HCEC 1CT (cell line): Measurements from ENCODE around the gene LINC01488.

Experiments used
- DNase-seq: peaks from one replicate; pipeline ENCODE4 v3.0.0-alpha.2; 2017

LINC01488 gene

GRCh38 chr11:69481393-69481844 is at the start of gene LINC01488:
Gene LINC01488 (plus strand): TSS chr11:69481663.
- DNase-seq: no peak

- no peak for DNase-seq
Measured at GRCh38 chr11:69431893-69432738, 49.3 kb upstream of the LINC01488 start.

DNA sequence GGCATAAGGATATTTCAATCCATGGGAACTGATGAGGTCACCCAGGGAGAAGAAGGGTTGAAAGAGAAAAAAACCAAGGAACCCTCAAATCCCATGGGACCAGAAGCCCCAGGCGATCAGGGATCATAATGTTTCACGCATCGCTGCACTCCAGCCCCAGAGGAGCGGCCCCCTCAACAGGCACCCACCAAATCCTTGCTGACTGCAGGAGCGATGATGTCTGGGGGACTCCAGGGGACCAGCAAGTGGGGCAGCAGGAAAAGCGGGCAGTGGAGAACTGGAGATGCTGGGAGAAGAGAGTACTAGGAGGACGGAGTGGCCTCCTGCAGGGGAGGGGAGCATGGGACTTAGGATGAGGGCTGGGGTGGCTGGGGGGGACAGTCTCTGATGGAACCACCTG is 47.7 kb upstream of the LINC01488 start:
- no peak for DNase-seq

DNA sequence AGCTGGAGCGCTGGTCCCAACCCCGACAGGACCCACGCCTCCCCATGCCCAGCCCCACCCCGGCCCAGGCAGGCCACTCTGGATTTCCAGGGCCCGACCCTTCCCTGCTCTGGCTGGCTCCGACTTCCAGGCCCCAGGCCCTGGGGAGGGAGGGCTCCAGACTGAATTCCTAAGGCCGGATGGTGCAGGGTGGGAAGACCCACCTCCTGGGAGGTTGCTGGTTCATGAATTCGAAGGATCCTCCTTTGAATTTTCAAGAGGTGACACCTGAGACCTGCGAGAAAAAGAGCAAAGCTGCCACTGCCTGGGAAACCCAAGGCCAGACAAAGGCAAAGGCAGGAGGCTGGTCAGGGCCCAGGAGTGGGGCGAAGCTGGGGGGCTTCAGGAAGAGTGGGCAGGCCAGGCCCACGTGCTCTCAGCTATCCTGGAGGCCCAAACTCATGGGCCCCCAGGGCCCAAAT is 47.0 kb upstream of the LINC01488 start:
- no peak for DNase-seq

- no peak for DNase-seq
Measured at GRCh38 chr11:69435161-69435986, 46.1 kb upstream of the LINC01488 start.

DNA sequence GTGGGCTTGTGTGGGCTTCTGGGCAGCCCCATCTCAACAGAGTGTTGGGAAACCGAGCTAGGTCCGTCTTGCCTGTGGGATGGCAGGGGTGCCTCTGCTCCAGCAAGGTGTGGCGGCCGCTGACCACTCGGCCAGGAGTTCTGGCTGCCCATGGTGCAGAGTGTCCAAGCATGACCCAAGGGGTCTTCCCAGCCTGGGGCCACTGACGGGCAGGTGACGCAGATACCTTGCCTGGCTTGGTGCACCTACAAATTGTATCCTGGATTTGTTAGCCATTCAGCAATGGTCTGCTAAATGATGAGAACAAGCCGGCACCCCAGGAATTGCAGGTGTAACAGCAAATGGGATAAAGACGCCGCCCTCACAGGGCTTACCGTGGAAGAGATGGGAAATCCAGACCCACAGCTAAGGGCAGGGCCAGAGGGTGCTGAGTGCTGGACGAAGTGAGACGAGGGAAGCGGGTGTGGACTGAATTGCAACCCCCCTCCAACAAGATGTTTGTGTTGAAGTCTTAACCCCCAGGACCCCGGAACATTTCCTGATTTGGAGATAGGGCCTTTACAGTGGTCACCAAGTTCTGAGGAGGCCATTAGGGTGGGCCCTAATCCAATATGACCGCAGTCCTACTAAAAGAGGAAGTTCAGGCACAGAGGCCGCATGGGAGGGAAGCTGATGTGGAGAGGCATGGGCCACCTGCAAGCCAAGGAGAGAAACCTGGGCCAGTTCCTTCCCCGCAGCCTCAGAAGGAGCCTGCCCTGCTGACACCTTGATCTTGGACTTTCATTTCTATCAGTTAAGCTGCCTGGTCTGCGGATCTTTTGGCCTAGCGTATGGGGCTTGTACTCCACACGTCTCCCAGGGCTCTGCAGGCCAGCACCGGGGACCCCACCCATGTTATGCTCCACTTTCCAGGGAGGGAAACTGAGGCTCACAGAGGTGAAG is 45.2 kb upstream of the LINC01488 start:
- DNase-seq: no peak

- no peak for DNase-seq
Measured at GRCh38 chr11:69437001-69437875, 44.2 kb upstream of the LINC01488 start.

GRCh38 chr11:69437876-69438205 is 43.6 kb upstream of the LINC01488 start:
- no peak for DNase-seq

DNA sequence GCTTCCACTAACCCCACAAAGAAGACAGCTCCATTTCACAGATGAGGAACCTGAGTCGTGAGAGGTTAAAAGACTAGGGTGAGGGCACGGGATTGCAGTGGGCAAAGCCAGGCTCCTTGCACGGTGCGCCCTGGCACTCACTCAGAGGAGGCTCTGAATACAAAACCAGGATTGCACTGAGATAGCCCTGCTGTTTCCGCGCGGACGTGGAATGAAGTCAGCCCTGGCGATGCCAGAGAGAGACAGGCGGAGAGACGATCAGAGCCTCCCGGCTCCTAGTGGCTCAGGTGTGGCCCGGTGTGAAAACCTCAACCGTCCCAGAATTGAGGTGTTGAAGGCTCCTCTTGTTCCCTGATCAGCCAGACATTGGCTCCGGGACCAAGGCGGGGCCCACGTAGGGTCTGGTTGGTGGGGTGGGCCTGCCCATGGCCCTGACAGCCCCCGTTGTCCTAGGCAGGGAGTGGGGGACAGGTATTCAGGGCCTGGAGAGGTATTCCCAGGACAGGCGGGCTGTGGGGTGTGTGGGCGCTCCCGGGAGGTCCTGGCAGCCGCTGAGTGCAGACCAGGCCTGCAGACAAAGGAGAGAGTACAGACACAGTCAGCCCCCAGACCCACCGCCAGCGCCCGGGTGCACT is 43.1 kb upstream of the LINC01488 start:
- DNase-seq: no peak

- DNase-seq: no peak
Measured at GRCh38 chr11:69439127-69439526, 42.3 kb upstream of the LINC01488 start.

DNA sequence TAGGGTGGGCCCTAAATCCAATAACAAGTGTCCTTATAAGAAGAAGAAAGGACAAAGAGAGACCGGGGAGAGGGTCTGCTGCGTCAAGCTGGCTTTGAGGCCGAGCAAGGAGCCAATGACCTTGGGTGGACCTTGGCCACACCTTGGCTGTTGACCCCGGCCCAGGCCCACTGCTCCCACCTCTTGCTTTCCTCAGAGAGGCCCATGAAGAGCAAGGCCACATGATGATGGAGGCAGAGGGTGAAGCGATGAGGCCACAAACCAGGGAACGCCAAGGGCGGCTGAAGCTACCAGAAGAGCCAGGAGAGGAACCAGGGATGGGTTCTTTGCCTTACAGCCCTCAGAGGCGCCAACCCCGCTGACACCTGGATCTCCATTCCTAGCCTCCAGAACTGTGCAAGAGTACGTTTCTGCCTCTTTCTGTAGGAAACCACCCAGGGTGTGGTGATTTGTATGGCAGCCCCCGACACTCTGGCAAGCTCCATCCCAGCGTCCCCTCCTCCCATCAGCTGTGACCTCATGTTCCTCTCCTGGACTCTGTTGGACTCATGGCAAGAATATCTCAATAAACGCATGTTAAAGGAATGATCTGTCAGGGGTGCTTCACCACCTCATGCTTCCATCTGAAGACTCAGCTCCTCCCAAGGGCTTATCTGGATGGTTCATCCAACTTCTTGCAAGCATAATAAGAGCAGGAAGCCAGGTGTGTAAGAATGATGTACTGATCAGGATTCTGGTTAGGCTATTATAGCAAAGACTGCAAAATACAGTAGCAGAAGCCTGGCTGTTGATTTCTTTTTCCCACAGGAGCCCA is 41.6 kb upstream of the LINC01488 start:
- DNase-seq: no peak

GRCh38 chr11:69440876-69441275 is 40.6 kb upstream of the LINC01488 start:
- DNase-seq: no peak

- peak; percentile 8 for DNase-seq
Measured at GRCh38 chr11:69442012-69442806, 39.3 kb upstream of the LINC01488 start.

DNA sequence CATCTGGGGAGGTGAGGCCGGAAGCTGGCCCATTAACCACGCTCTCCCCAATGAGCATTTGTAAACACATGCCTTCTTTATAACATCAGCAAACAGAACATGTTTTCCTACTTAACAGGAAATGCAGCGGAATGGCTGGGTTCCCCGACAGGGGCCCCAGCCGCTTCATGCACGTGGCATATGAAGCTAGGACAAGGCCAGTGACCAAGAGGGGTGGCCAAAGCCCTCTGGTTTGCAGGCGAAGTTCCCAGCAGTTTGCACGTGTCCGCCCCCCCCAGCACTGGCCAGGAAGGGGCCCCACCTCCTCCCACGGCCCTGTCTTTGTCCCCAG is 38.7 kb upstream of the LINC01488 start:
- DNase-seq: peak; percentile 70

DNA sequence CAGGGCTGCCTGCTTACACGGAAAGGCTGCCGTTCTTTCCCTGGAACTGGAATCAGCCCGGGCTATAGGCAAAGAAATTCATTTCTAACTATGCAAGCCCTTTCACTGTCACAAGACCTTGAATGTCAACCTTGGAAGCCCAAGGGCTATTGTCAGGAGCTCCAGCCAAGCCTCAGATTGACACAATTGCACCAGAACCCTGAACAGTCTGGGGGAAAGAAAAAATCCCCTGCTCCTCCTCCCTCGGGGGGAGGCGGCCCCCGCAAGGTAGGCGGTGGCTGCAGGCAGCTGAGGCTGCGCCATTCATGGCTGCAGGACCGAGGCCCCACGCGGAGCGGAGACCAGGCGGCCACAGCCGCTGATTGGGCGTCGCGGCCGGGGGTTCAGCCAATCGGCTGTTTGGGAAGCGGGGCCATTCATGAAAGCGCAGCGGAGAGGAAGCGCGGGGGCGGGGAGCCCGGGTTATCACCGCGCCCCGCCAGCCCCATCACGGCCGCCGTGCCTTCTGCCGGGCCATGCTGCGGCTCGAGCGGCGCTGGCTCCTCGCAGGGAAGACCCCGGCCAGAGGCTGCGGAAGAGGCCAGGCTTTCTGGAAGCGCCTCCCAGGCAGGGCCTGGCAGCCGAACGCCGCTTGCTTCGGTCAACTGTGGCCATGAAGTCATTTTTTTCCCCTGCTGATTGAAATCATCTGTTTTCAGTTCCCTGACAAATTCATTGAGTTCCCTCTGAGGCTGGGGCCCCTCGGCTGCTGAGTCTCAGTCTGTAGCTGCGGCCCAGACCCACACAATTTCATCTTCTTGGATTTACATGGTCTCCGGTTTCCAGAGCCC is 38.1 kb upstream of the LINC01488 start:
- DNase-seq: peak; percentile 93

- peak; percentile 19 for DNase-seq
Measured at GRCh38 chr11:69443968-69444364, 37.5 kb upstream of the LINC01488 start.

- DNase-seq: peak; percentile 84
Measured at GRCh38 chr11:69444381-69445130, 36.9 kb upstream of the LINC01488 start.

GRCh38 chr11:69445131-69445470 is 36.4 kb upstream of the LINC01488 start:
- DNase-seq: no peak
